PFSK-1 (cell line): ENCODE data around the gene TMEM158.

Experiments
- FOXP2 ChIP-seq: optimal IDR thresholded peaks from 2 replicates; pipeline ENCODE3; 2011; ENCODE audit warnings: borderline replicate concordance, control low read depth, inconsistent platforms; ENCODE audit not compliant: insufficient read depth; ENCODE audit errors: extremely low read length, extremely low read depth
- POLR2AphosphoS5 ChIP-seq: IDR thresholded peaks from 2 replicates; pipeline ENCODE4 v1.6.1; 2012; ENCODE audit warnings: low read depth, mild to moderate bottlenecking, control low read depth, low read length, moderate library complexity
- SIN3A ChIP-seq: IDR thresholded peaks from 2 replicates; pipeline ENCODE4 v1.6.1; 2012; ENCODE audit warnings: mild to moderate bottlenecking, low read length, moderate library complexity, borderline replicate concordance; ENCODE audit not compliant: insufficient read depth
- TAF1 ChIP-seq: IDR thresholded peaks from 2 replicates; pipeline ENCODE4 v1.6.1; 2012; ENCODE audit warnings: low read length, control low read depth, borderline replicate concordance; ENCODE audit not compliant: insufficient read depth
- TF ChIP-seq, protein P1 (sequence below), 2 experiments: IDR thresholded peaks; 2 replicates each; pipeline versions ENCODE4 v1.6.1 to v1.8.0; 2011 to 2012; ENCODE audit warnings: low read depth in 2 of 2, low read length in 2 of 2, control low read depth in 1 of 2, inconsistent platforms in 1 of 2, mild to moderate bottlenecking in 1 of 2, moderate library complexity in 1 of 2; ENCODE audit not compliant: insufficient read depth in 1 of 2

Gene TMEM158

DNA sequence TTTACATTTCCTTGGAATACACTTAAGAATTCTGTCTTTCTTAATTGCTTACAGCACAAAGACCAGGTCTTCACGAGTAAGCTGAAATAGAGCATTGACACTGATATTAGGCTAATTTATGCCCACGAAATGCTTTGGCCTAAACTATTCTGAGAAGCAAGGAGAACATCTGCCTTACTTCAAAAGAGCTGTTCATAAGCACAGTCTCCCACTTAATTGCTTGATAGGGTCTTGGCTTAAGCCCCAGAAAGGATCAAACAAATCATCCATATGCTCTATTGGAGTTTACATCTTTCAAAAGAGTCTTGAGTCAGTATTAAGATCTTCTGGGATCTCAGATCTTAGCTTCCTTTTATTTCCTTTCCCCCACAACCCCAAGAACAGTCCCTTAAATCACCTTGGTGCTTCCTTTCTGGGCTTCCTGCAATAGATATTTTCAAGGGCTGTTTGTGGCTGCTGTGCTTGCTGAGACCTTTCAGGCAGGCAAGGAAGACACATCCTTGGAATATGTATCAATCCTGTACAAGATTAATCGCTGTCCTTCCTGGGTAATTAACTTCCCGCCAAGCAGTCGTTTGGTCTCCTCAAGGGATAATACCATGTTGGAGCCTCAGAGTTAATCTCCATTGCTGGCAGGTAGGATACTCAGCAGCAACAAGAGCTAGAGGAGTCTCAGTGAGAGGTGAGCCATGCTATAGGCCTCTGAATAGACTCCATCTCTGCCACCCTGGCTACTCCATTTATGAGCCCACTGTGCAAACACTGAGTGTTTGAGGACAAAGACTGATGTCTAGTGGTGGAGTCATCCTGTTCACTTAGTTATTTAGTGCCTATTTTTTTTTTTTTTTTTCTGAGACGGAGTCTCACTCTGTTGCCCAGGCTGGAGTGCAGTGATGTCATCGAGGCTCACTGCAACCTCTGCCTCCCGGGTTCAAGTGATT, 37.1 kb downstream of the TMEM158 start:
- no peak for TF ChIP-seq FOXP2
- TF ChIP-seq POLR2AphosphoS5: no peak
- TF ChIP-seq, protein P1, sequence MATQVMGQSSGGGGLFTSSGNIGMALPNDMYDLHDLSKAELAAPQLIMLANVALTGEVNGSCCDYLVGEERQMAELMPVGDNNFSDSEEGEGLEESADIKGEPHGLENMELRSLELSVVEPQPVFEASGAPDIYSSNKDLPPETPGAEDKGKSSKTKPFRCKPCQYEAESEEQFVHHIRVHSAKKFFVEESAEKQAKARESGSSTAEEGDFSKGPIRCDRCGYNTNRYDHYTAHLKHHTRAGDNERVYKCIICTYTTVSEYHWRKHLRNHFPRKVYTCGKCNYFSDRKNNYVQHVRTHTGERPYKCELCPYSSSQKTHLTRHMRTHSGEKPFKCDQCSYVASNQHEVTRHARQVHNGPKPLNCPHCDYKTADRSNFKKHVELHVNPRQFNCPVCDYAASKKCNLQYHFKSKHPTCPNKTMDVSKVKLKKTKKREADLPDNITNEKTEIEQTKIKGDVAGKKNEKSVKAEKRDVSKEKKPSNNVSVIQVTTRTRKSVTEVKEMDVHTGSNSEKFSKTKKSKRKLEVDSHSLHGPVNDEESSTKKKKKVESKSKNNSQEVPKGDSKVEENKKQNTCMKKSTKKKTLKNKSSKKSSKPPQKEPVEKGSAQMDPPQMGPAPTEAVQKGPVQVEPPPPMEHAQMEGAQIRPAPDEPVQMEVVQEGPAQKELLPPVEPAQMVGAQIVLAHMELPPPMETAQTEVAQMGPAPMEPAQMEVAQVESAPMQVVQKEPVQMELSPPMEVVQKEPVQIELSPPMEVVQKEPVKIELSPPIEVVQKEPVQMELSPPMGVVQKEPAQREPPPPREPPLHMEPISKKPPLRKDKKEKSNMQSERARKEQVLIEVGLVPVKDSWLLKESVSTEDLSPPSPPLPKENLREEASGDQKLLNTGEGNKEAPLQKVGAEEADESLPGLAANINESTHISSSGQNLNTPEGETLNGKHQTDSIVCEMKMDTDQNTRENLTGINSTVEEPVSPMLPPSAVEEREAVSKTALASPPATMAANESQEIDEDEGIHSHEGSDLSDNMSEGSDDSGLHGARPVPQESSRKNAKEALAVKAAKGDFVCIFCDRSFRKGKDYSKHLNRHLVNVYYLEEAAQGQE (IDR thresholded peaks at IDR 0.05; ENCODE audit: insufficient read depth in 1 of 2, low read depth in 2 of 2, low read length in 2 of 2): no peak
- no peak for TF ChIP-seq TAF1
- no peak for TF ChIP-seq SIN3A

DNA sequence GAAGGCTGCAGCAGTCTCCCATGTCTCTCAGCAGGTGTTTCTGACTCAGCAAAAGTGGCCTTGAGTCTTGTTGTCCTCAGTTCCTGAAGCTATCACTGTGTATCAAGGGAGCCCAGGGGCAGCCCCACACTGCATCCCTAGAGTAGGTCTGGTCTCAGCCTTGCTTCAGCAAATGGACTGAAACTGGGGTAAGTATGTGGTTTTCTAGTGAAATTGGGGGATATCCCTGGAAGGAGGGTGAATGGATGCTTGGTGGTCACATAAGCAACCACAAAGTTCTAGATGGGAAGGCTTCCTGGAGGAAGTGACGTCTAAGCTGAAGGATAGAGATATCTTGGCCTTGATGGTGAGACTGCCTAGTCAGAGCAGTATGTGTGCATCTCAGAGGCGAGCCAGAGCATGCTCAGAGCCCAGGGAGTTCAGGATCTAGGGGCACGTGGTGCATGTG, 38.4 kb downstream of the TMEM158 start:
- TF ChIP-seq POLR2AphosphoS5 (no peak), FOXP2 (no peak), SIN3A (no peak), TAF1 (no peak)
- TF ChIP-seq, protein P1 (IDR thresholded peaks at IDR 0.05; ENCODE audit: insufficient read depth in 1 of 2, low read depth in 2 of 2, low read length in 2 of 2): no peak

DNA sequence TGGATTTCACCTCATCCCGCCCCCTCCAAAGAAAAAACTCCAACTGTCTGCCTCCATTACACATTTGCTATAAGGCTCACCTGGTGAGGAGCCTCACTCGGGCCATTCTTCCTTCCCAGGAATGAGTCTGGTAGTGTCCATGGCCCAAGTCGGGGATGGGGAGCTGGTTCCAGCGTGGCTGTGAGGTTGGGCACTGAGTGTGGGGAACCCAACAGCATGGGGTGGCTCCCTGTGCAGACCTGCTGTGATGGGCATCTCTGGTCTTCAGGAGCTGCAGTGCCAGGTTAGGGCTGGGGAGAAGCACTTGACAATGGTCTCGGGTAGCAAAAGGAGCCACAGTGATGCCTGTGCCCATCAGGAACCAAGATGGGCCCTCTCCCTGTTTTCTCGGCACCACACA, 39.2 kb downstream of the TMEM158 start:
- TF ChIP-seq, protein P1 (IDR thresholded peaks at IDR 0.05; ENCODE audit: insufficient read depth in 1 of 2, low read depth in 2 of 2, low read length in 2 of 2): no peak
- TF ChIP-seq TAF1 (no peak), FOXP2 (no peak), SIN3A (no peak), POLR2AphosphoS5 (no peak)

GRCh38 chr3:45185461-45185860, 40.6 kb downstream of the TMEM158 start:
- no peak for TF ChIP-seq POLR2AphosphoS5
- TF ChIP-seq FOXP2: no peak
- TF ChIP-seq, protein P1 (IDR thresholded peaks at IDR 0.05; ENCODE audit: insufficient read depth in 1 of 2, low read depth in 2 of 2, low read length in 2 of 2): no peak
- no peak for TF ChIP-seq TAF1
- no peak for TF ChIP-seq SIN3A

DNA sequence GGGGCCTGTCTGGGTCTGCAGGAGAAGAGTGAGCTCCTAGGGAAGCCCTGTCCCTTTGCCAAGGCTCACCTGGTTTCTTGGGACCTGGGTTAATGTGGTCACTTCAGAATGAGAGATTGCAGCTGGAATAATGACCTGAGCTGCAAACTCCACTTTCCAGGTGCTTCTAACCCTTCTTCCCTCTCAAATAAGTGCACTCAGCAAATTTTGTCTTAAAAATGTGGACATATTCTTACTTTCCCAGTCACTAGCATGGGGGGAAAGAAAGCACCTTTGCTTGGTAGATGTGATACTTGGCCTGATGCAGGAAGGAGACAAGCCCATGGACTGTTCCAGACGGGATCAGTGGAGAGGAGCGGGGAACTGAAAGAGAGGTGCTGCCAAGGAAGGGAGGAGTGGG, 41.0 kb downstream of the TMEM158 start:
- TF ChIP-seq SIN3A (no peak), FOXP2 (no peak), TAF1 (no peak), POLR2AphosphoS5 (no peak)
- TF ChIP-seq, protein P1 (IDR thresholded peaks at IDR 0.05; ENCODE audit: insufficient read depth in 1 of 2, low read depth in 2 of 2, low read length in 2 of 2): no peak
